ENCODE results near the gene CXCR4. TPM values are rescaled to one million over a fixed set of nuclear protein-coding genes. Genes with fewer than 3 reads are reported as not detected.

Gene CXCR4
- total and polyA plus RNA-seq, 2 of the 4 experiments (the other 2 are of a cell fraction) = not detected

DNA sequence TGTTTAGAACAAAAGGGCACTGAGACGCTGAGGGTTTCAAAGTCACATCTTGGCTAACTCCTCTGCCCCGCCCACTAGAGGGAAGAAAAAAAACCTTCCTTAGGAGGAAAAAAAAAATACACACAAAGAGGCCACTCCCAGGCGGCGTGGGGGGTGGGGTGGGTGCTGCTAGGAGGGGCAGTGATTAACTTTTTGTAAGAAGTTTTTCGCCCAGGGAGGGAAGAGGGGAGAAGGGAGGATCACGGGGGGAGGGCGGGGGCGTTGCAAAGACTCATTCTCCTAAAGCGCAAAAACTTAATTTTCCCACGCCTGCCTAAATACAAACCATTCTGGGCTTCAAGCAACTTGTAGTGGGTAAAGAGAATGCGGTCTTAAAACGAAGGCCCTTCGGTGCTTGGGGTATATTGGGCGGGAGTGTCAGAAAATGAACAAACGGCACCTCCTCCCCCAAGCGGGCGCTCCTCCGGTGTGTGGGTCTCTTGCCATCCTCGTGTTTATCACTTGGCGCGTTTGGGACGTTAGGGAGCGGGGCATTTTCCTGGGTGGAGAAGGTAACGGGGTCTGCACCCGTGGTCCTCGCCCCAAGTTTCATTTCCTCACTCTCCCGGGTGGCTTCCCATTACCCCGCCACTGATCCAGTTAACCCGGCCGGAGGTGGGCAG, 1.7 kb downstream of the CXCR4 start:
- no peak for DNase-seq
- dilution Hi-C loops (cut with HindIII; ENCODE audit: low sequenced_read_pairs, unreplicated experiment) = no loop called here
- H3K23ac ChIP-seq (ENCODE audit: low read depth, low read length) = no peak overlapping the region

More for the DNA sequence above, 1.7 kb downstream of the CXCR4 start:
- Histone ChIP-seq H4K5ac (ENCODE audit: low read depth, low read length) (no peak overlapping the region), H3K4me1 (ENCODE audit: control insufficient read depth, insufficient read depth, low read length) (peaks cover 1% of the 10 kb centered on the region; the same call in 1 of the 2 replicates), H4K8ac (ENCODE audit: low read depth in 2 of 2, low read length in 2 of 2) (no peak overlapping the region), H3K56ac (ENCODE audit: extremely low read depth, insufficient read depth, low read length) (no peak overlapping the region), H2BK5ac (ENCODE audit: low read depth, low read length, poor library complexity, severe bottlenecking) (no peak overlapping the region), H3K4me3 (ENCODE audit: insufficient read depth, low read depth, low read length) (no peak overlapping the region), H3K4me2 (ENCODE audit: low read depth, low read length) (no peak overlapping the region; the same call in 1 of the 2 replicates), H4K20me1 (ENCODE audit: insufficient read depth, low read length) (no peaks in the 10 kb centered on the region), H2BK20ac (ENCODE audit: low read depth, low read length) (no peak overlapping the region), H3K9me3 (ENCODE audit: control insufficient read depth, insufficient read depth, low read length) (no peaks in the 10 kb centered on the region), H3K9ac (ENCODE audit: low read depth, low read length) (no peak overlapping the region), H2AK9ac (replicated peaks; ENCODE audit: low read depth, low read length, poor library complexity) (no peak overlapping the region), H2BK120ac (ENCODE audit: low read depth, low read length) (no peak overlapping the region), H2AK5ac (ENCODE audit: low read depth, low read length) (no peak overlapping the region), H3K18ac (ENCODE audit: low read depth, low read length) (no peak overlapping the region), H3K9me1 (ENCODE audit: insufficient read depth, low read length) (no peaks in the 10 kb centered on the region), H3K27me3 (ENCODE audit: control insufficient read depth, insufficient read depth, low read length) (peaks cover 52% of the 10 kb centered on the region), H3K27ac (ENCODE audit: insufficient read depth, low read length) (no peak overlapping the region), H3K4ac (ENCODE audit: low read depth, low read length) (no peak overlapping the region), H3K36me3 (ENCODE audit: control insufficient read depth, insufficient read depth, low read length) (no peaks in the 10 kb centered on the region), H2BK15ac (ENCODE audit: low read depth, low read length) (no peak overlapping the region), H4K91ac (ENCODE audit: insufficient read depth, low read depth, low read length) (no peak overlapping the region), H3K79me1 (ENCODE audit: low read depth in 1 of 2, low read length in 2 of 2) (no peaks in the 10 kb centered on the region), H3K14ac (replicated peaks; ENCODE audit: low read depth, low read length) (no peak overlapping the region), H2AFZ (replicated peaks; ENCODE audit: low read length, poor library complexity) (peak overlapping the region; percentile 18)
- TF ChIP-seq POLR2A (IDR thresholded peaks at IDR 0.05; ENCODE audit: low read depth, low read length) (no peak), MXI1 (IDR thresholded peaks at IDR 0.05; ENCODE audit: borderline replicate concordance, low read depth, low read length) (no peak), FOS (IDR thresholded peaks at IDR 0.05; ENCODE audit: low read depth, low read length) (no peak), SMC3 (IDR thresholded peaks at IDR 0.05; ENCODE audit: low read depth, low read length) (no peak), BHLHE40 (IDR thresholded peaks at IDR 0.05; ENCODE audit: low read depth, low read length) (no peak), NFE2L2 (IDR thresholded peaks at IDR 0.05; ENCODE audit: low read depth, low read length) (no peak)
- TF ChIP-seq, protein P1, sequence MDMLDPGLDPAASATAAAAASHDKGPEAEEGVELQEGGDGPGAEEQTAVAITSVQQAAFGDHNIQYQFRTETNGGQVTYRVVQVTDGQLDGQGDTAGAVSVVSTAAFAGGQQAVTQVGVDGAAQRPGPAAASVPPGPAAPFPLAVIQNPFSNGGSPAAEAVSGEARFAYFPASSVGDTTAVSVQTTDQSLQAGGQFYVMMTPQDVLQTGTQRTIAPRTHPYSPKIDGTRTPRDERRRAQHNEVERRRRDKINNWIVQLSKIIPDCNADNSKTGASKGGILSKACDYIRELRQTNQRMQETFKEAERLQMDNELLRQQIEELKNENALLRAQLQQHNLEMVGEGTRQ (IDR thresholded peaks at IDR 0.05; ENCODE audit: low read depth, low read length) = no peak
- ChIA-PET POLR2A (ENCODE audit: unreplicated experiment) (no interaction called here), CTCF (no interaction called here)
- no TSS peak for BruUV-seq (replicated peaks)
- intact Hi-C loops (cut with micrococcal nuclease) = no loop called here
- no peak for ATAC-seq (ENCODE audit: low read depth)
- in situ Hi-C loops (cut with MboI; ENCODE audit: low sequenced_read_pairs) = no loop called here
- 0% methylated on average over 1 of the region's 30 CpGs; no CpG with 5 or more reads in 1 of the 2 experiments for WGBS, 2 experiments (ENCODE audit: extremely low coverage in 2 of 2, insufficient read length in 1 of 2)
